Choroid plexus epithelial cell (primary cell): Measurements from ENCODE around the gene LHFPL2.

Experiments used
- DNase-seq: peaks from one replicate; pipeline ENCODE4 v3.0.0-alpha.2; 2010; ENCODE audit warnings: low read depth
- H3K4me3 ChIP-seq: 2 replicates; pipeline ENCODE4 v1.5.1; 2011; ENCODE audit warnings: low read depth, mild to moderate bottlenecking, control low read depth, low read length, moderate library complexity
- CTCF ChIP-seq: conservative IDR thresholded peaks from 2 replicates; pipeline ENCODE4 v1.5.1; 2011; ENCODE audit warnings: low read depth, mild to moderate bottlenecking, control low read depth, inconsistent platforms, low read length, moderate library complexity

Gene LHFPL2

GRCh38 chr5:78483809-78484521 lies 164.6 kb downstream of the LHFPL2 start:
- peak; percentile 90 for DNase-seq
- TF ChIP-seq CTCF: peak; percentile 19
- H3K4me3 ChIP-seq: no peak overlapping the region

GRCh38 chr5:78482948-78483347 lies 165.6 kb downstream of the LHFPL2 start:
- no peak for DNase-seq
- no peak overlapping the region for H3K4me3 ChIP-seq
- no peak for TF ChIP-seq CTCF

GRCh38 chr5:78476795-78477194 lies 171.8 kb downstream of the LHFPL2 start:
- no peak for DNase-seq
- no peak for TF ChIP-seq CTCF
- H3K4me3 ChIP-seq: no peak overlapping the region

- no peak for DNase-seq
- TF ChIP-seq CTCF: no peak
- no peak overlapping the region for H3K4me3 ChIP-seq
These were observed 173.2 kb downstream of the LHFPL2 start for GRCh38 chr5:78475370-78475769.

- H3K4me3 ChIP-seq: no peak overlapping the region
- no peak for DNase-seq
- TF ChIP-seq CTCF: no peak
These were observed 174.8 kb downstream of the LHFPL2 start for GRCh38 chr5:78473751-78474150.

- peak; percentile 67 for DNase-seq
- no peak overlapping the region for H3K4me3 ChIP-seq
- TF ChIP-seq CTCF: peak; percentile 44
These were observed 176.0 kb downstream of the LHFPL2 start for GRCh38 chr5:78472469-78473106.

GRCh38 chr5:78471896-78472295 lies 176.7 kb downstream of the LHFPL2 start:
- no peak for TF ChIP-seq CTCF
- no peak for DNase-seq
- no peak overlapping the region for H3K4me3 ChIP-seq
